ENCODE measurements around the gene DIP2C.

The DIP2C gene

DNA sequence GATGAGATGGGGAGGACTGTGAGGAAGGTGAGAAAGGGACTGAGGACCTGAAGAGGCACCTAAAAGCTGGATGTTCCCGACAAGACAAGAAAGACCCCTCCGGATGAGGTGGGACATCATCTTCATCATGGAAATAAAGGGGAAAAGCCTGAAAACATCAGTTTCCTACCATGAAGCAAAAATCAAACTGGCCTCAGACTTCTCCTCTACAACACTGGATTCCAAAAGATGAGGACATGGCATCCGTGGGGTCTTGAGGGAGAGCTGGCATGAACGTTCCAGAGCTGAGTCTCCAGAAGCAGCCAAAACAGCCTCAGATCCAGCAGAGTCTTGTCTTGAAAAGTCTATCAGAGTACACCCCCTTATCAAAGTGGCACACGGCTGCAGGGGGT lies 44.5 kb downstream of the DIP2C start:
- TF ChIP-seq, protein P1, sequence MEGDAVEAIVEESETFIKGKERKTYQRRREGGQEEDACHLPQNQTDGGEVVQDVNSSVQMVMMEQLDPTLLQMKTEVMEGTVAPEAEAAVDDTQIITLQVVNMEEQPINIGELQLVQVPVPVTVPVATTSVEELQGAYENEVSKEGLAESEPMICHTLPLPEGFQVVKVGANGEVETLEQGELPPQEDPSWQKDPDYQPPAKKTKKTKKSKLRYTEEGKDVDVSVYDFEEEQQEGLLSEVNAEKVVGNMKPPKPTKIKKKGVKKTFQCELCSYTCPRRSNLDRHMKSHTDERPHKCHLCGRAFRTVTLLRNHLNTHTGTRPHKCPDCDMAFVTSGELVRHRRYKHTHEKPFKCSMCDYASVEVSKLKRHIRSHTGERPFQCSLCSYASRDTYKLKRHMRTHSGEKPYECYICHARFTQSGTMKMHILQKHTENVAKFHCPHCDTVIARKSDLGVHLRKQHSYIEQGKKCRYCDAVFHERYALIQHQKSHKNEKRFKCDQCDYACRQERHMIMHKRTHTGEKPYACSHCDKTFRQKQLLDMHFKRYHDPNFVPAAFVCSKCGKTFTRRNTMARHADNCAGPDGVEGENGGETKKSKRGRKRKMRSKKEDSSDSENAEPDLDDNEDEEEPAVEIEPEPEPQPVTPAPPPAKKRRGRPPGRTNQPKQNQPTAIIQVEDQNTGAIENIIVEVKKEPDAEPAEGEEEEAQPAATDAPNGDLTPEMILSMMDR (IDR thresholded peaks at IDR 0.05; ENCODE audit: insufficient read depth, low read length, poor library complexity, severe bottlenecking), result no peak

DNA sequence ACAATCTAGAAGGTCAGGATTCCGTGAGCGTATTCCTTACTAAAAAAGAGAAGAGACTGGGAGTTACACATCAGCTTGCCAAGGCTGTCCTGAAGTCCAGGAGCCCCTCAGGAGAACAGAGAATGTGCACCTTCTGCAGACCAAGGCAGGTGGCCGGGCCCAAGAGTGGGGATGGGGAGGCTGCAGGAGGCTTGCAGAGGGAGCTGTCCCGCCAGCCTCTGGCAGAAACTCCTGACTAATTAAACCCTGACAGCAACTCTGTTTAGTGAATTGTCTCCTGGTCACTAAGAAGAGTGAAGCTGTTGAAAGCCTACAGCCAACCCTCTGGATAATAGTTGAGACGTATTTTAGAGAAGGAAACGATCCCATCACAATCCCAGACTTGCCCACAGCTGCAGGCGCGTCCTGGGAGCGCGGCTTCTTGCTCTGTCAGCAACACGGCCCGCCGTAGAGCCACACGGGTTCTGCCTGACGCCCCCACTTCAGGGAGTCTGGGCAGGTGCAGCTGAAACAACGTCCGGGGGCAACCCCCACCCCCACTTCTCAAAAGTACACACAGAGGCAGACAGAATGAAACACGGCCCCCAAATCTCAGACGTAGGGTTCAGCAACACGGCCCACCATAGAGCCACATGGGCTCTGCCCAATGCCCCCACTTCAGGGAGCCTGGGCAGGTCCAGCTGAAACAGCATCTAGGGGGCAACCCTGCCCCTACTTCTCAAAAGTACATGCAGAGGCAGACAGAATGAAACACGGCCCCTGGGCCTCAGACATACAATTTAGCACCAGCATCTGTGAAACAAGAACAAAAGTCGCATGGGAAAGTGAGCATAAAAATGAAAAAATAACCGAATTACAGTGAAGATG lies 45.2 kb downstream of the DIP2C start:
- H3K27me3 ChIP-seq (replicated peaks; ENCODE audit: control insufficient read depth, insufficient read depth, low read length), result no peaks in the 10 kb centered on the region
- H3K4me3 ChIP-seq (replicated peaks; ENCODE audit: low read depth, low read length), result no peak overlapping the region
- H3K36me3 ChIP-seq (ENCODE audit: control insufficient read depth, insufficient read depth, low read length), result no peaks in the 10 kb centered on the region
- TF ChIP-seq, protein P1 (IDR thresholded peaks at IDR 0.05; ENCODE audit: insufficient read depth, low read length, poor library complexity, severe bottlenecking), result no peak
- DNase-seq (ENCODE audit: extremely low read depth, insufficient read length), result no peak

More for the DNA sequence above, 44.5 kb downstream of the DIP2C start:
- Histone ChIP-seq H3K27me3 (replicated peaks; ENCODE audit: control insufficient read depth, insufficient read depth, low read length) (no peaks in the 10 kb centered on the region), H3K36me3 (ENCODE audit: control insufficient read depth, insufficient read depth, low read length) (no peaks in the 10 kb centered on the region), H3K4me3 (replicated peaks; ENCODE audit: low read depth, low read length) (no peak overlapping the region)
- DNase-seq (ENCODE audit: extremely low read depth, insufficient read length), result no peak

DNA sequence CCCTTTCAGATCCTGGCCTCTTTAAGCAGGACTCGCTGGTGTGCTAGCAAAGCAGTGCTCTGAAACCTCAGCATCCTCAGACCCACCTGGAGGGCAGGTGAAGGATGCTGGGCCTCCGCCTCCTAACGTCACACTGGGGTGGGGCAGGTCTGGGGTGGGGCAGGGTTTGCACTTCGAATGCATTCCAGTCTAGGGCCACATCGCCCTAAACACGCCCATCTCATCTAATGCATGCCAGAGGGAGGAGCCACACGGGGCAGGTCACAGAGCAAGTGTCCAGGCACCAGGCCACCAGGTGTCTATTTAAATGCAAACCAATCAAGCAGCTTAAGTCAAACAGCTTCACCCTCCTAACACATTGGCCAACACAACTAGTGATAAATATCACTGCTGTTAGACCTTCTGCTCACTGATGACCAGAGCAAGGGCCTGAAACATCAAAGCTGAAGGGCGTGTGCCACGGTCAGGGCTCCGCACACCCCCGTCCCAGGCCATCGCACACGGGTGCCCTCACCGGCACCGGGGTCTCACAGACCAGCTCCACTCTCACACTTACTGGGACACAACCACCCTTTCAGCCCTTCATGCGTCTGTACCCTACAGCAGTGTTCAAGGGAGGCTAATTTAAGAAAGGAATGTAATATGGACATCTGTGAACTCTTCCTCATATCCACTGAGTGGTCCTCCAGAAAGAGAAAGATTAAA lies 47.1 kb downstream of the DIP2C start:
- H3K4me3 ChIP-seq (replicated peaks; ENCODE audit: low read depth, low read length), result no peak overlapping the region
- no peak for DNase-seq (ENCODE audit: extremely low read depth, insufficient read length)
- H3K27me3 ChIP-seq (replicated peaks; ENCODE audit: control insufficient read depth, insufficient read depth, low read length), result no peaks in the 10 kb centered on the region
- H3K36me3 ChIP-seq (ENCODE audit: control insufficient read depth, insufficient read depth, low read length), result no peaks in the 10 kb centered on the region
- TF ChIP-seq, protein P1 (IDR thresholded peaks at IDR 0.05; ENCODE audit: insufficient read depth, low read length, poor library complexity, severe bottlenecking), result no peak

DNA sequence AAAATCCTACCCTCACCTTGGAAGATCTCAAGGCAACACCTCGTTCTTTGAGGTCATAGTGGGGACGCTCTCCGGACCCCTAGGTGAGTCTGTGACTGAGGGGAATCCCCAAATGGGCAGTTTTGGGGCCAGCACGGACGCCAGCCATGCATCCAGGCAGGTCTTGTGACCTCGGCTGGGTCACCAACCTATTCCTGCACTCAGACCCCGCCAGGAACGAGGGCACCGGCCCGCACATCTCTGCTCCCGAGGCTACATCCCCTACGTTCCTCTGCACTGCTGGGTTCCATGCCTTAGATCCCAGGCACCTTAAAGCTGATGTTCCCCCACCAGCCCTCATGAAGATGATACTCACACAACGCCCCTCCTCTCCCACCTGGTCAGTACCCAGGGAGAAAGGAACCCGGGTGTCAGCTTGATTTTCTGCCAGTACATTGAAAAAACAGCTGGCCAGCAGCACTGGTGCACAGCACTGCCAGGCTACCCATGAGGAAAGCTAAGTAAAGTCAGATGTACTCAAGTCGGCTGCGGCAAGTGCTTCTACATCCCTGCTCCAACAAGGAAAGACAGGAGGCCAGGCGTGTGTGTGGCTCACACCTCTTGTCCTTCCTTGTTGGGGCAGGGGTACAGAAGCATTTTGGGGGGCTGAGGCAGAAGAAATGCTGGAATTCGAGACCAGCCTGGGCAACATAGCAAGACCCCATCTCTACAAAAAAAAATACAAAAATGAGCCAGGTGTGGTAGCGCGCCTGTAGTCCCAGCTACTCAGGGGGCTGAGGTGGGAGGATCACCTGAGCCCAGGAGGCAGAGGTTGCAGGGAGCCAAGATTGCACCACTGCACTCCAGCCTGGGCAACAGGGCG lies 48.1 kb downstream of the DIP2C start:
- Histone ChIP-seq H3K4me3 (replicated peaks; ENCODE audit: low read depth, low read length) (no peak overlapping the region), H3K36me3 (ENCODE audit: control insufficient read depth, insufficient read depth, low read length) (no peaks in the 10 kb centered on the region), H3K27me3 (replicated peaks; ENCODE audit: control insufficient read depth, insufficient read depth, low read length) (no peaks in the 10 kb centered on the region; the same call in 1 of the 2 replicates)
- no peak for DNase-seq (ENCODE audit: extremely low read depth, insufficient read length)
- TF ChIP-seq, protein P1 (IDR thresholded peaks at IDR 0.05; ENCODE audit: insufficient read depth, low read length, poor library complexity, severe bottlenecking), result no peak

DNA sequence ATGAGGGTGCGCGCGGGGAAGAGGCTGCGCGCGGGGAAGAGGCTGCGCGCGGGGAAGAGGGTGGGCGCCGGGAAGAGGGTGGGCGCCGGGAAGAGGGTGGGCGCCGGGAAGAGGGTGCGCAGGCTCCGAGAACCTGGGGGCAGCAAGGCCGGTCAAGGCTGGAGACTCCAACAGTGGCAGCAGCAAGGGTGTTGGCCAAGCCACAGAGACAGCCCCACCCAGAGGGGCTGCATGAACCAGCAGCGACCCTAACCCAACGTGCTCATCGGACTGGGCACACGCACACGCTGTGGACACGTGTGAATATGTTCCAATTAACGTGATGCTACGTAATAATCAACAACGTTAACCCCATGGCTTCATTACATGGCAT lies 48.8 kb downstream of the DIP2C start:
- TF ChIP-seq, protein P1 (IDR thresholded peaks at IDR 0.05; ENCODE audit: insufficient read depth, low read length, poor library complexity, severe bottlenecking), result no peak

More for the DNA sequence above, 48.8 kb downstream of the DIP2C start:
- Histone ChIP-seq H3K36me3 (ENCODE audit: control insufficient read depth, insufficient read depth, low read length) (no peaks in the 10 kb centered on the region), H3K4me3 (replicated peaks; ENCODE audit: low read depth, low read length) (no peak overlapping the region), H3K27me3 (replicated peaks; ENCODE audit: control insufficient read depth, insufficient read depth, low read length) (no peaks in the 10 kb centered on the region; the same call in 1 of the 2 replicates)
- no peak for DNase-seq (ENCODE audit: extremely low read depth, insufficient read length)
